ENCODE data around the gene MPPED1.

The MPPED1 gene

DNA sequence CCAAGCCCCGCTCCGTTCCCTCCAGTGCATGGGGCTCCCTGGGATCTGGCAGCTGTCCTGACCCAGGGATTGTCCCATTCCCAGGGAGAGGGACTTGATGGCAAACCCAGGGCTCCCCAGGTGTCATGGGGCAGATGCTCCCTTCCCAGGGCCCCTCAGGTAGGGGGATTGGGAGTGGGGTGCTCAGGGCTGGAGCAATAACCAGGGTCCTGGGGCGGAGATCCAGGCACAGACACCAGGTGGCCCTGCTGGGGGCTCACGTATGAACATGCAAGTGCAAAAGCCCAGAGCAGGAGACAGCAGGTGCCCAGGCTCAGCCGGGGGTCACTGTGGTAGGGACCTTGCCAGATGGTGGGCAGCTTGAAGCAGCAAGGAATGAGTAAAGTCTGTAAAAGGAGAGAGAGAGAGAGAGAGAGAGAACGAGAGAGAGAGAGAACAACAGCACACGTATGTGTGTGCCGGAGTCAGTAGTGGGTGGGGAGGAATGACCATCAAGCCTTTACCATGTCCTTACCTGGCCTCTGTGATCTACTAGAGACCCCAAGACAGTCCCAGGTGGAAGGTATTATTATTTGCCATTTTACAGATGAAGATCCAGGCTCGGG lies 19.3 kb upstream of the MPPED1 start:
- no peak overlapping the region for H3K4me3 ChIP-seq (ENCODE audit: low read depth, low read length)

DNA sequence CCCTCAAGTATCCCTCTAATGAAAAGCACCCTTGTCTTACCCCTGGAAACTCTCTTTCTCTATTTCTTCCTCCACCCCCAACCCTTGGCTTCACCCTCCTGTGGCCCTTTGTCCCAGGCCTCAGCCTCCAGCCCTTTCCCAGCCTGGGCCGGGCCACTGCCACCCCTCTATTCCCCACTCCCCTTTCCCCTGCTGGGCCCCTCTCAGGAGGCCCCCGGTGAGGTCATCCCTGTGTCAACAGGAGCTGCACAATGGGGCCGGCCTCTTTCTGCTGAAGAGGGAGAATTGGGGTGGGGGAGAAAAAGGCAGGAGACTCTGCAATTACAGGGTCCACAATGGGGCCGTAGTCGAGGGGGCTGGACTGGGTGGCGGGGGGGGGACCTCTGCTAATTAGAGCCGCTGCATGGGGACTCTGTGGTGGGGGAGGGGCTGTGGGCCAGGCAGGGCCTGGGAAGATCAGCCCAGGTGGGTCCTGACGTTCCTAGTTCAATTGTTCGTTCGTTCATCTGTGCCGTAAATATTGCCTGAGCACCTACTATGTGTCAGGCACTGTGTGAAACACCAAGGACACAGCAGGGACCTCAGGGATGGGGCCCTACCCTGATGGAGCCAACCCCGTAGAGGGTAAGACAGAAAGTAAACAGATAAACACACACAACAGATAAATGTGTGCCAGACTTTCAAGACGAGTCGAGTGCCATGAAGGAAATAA lies 18.5 kb upstream of the MPPED1 start:
- H3K4me3 ChIP-seq (ENCODE audit: low read depth, low read length): no peak overlapping the region

DNA sequence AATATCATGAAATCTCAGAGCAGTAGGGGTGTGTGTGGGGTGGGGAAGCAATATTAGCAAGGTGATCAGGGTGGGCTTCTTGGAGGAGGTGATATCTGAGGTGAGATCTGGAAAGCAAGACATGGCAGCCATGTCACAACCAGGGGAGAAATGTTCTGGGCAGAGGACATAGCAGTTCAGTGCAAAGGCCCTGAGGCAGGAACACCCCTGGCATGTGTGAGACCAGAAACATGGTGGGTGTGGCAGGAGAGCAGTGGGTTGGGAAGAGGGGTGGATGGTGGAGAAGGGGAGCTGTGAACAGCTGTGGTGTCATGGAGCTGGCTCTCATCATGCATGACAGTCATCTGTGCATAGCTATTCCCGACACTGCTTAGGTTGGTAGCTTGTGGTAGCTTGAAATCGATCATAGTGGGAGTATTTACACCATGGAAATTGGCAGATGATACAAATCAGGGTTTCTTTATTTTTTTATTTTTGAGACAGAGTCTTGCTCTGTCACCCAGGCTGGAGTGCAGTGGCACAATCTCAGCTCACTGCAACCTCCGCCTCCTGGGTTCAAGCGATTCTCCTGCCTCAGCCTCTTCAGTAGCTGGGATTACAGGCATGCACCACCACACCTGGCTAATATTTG lies 17.9 kb upstream of the MPPED1 start:
- H3K4me3 ChIP-seq (ENCODE audit: low read depth, low read length): no peak overlapping the region

DNA sequence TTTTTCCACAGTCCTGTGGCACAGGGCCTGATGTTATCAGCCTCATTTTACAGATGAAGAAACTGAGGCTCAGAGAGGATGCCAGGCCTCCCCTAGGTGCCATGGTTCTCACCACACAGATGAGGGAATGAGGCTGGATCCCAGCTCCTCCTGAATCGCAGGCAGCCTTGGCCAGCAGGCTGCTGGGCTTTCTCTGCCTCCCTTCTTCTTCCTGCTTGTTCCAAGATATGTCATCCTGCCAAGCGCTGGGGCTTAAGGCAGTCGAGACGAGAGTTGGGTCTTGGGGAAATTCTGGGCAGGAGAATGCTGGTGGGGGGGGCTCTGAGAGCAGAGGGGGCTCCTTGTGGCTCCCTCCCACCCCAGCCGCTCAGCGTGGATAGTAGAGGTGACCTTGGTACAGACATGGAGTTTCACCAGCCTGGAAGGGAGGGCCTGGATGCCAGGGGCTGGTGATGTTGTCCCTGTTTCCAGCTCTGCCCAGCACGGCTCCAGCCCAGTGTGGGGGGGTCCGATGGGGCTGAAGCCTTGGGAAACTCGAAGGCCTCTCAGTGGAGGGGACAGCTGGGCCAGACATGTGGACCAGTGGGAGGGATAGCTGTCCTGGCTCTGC lies 16.6 kb upstream of the MPPED1 start:
- no peak overlapping the region for H3K4me3 ChIP-seq (ENCODE audit: low read depth, low read length)

DNA sequence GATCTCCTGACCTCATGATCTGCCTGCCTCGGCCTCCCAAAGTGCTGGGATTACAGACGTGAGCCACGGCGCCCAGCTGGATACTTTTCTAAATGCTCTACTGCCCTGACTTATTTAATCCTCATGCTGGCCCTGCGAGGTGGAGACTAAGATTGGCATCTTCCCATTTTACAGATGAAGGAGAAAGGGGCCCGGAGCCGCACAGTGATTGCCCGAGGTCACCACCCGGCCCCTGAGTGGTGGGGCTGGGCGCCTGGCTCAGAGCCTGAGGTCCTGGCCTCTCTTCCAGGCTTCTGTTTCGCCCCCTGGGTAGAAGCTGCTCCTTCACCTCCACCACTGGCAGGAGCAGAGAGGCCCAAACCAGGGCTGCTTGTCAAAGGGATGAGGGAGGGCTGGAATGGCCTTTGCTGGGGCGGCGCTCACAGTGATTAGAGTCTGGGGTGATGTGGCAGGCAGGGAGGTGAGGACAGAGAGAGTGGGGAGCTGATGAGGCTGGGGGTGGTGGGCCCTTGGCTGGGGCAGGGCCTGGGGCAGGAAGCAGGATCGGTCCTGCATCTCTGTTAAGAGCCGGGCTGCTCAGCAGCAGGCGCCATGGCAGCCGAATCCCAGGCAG lies 15.4 kb upstream of the MPPED1 start:
- no peak overlapping the region for H3K4me3 ChIP-seq (ENCODE audit: low read depth, low read length)

DNA sequence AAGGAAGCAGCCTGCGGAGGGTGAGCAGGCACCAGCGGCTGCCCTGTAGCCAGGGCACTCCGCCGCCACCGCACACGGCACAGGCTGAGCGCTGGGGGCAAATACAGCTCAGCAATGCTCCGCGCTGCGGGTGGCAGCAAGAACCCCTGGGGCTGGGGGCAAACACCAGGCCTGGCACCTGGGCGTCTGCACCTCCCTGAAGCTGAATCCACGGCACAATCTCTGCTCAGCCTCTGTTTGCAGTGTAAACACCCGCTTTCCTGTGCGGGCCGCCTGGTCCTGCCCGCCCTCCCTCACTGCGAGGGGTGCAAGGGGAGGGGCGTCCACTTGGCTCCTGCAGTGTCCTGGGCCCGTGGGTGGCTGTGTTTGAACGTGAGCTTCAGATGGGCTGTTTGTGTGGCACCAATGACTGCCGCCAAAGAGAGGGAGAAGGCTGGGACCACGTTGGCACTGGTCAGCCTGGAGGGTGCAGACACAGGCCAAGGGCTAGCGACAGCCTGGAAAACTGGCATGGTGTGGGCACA lies 14.8 kb upstream of the MPPED1 start:
- H3K4me3 ChIP-seq (ENCODE audit: low read depth, low read length): no peak overlapping the region

DNA sequence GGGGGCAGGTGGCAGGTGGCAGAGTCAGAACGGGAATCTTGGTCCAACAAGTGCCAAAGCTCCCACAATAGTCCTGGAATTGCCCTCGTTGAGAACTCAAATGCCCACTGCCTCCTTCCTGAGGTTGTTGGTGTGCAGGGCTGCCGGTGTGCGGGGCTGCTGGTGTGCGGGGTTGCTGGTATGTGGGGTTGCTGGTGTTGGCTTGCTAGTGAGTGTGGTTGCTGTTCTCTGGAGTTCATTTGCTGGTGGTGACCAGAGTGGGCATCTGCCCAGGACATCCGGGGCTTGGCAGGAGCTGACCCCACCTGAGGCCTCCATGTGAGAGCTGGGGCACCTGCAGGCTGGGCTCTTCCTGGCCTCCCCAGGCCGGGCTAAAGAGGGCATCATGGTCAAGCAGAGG lies 14.0 kb upstream of the MPPED1 start:
- no peak overlapping the region for H3K4me3 ChIP-seq (ENCODE audit: low read depth, low read length)

DNA sequence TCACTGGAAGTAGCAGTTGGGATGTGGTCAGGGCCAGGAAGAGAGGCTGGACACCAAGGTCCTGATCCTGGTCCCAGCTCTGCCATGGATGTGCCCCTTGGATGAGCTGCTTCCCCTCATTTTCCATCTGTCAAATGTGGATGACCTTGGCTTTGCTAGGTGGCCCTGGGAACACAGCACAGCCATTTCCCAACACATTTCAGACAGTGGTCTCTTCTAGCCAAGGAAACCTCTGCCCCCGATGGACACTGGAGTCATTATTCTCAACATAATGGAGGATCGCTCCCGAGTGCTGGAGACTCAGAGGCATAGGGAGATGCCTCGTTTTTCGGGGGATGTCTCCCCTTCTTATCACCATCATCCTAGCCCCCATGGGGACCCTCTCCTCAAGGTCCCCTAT lies 13.6 kb upstream of the MPPED1 start:
- H3K4me3 ChIP-seq (ENCODE audit: low read depth, low read length): no peak overlapping the region

DNA sequence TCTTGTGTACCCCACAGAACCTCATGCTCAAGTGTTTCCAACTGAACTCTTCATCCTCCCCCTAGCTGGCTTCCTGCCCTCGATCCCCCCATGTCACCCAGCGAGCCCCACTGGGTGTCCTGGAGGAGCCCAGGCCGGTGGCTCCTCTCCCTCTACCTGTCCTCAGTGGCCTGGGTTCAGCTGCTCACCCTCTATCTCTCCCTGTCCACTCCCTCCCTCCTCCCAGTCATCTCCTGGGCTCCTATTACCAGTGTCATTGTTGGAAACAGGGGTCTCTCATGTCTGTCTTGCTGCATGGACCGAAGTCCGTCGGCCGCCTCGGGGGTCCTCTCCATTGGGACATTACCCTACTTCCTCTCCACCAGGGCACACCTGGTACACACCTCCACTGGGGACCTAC lies 12.9 kb upstream of the MPPED1 start:
- H3K4me3 ChIP-seq (ENCODE audit: low read depth, low read length): no peak overlapping the region

DNA sequence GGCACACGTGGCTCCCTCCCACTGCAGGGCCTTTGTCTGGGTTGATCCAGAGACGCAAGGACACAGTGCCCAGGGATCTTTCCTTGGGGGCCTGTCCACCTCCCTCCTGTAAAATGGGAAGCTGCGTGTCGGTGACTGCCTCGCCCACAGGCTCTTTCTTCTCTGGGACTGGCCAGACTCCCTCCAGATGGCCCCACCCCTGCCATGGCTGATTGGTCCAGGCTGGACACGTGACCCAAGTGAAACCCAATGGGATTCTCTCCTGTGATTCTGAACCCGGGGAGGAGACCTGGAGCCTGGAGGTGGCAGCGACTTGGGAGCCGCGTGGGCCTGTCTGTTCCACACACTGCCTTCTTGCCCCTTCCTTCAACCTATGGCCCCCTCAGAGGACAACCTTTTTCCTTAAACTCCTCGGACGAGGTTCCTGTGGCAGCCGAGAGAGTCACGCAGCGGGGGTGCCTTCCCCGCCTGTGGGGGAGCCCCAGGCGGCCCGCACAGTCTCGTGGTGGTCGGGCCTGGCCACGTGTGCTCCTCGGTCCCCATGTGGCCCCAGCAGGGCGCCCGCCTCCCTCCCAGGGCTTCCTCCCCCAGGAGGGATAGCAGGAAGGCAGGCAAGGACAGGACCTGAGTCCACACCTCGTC lies 12.4 kb upstream of the MPPED1 start:
- H3K4me3 ChIP-seq (ENCODE audit: low read depth, low read length): no peak overlapping the region

DNA sequence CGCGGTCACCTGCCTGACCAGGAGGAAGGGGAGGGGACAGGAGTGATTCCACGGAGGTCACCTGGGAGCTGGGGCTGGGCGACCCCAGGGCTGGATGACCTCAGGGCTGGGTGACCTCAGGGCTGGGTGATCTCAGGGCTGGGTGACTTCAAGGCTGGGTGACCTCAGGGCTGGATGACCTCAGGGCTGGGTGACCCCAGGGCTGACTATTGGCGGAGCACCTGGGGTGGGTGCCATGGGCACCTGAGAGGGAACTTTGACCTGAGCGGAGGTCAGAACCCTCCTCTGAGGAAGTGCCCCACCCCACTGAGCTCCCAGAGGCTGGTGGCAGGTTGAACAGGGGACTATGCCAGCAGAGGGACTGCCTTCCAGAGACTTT lies 11.8 kb upstream of the MPPED1 start:
- no peak overlapping the region for H3K4me3 ChIP-seq (ENCODE audit: low read depth, low read length)

DNA sequence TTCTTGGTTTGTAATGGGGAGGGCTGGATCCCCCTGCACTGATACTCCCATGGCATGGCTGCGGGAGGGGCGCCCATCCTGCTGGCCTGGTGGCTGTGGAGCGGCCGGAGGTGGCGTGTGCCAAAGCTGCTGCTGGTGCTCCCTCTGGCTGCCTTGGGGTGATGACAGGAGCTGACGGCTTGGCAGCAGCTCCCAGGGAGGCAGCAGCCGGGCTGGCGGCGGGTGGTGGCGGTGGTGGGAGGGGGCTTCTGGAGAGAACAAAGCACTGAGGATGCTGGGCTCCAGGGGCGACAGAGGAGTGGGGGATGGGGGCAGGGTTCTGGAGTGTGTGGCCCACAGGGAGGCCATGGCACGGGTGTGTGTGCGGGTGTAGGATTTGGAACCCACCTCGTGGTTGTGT lies 11.4 kb upstream of the MPPED1 start:
- H3K4me3 ChIP-seq (ENCODE audit: low read depth, low read length): no peak overlapping the region

DNA sequence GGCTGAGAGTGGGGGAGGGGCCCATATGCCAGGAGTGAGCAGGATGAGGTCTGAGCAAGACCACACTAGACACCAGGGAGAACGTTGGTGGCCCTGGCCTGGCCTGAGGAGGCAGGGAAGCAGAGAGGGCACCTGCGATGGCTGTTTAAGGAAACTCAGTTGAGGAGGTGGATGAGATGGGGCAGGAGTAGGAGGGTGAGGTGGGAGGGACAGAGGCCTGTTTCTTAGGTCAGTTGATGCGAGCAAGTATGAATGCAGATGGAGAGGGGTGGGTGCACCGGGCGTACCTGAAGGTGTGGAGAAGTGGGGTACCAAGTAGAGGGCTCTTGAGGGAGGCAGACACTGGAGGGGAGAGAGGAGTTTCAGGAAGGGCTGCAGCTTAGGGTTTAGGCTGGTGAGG lies 10.6 kb upstream of the MPPED1 start:
- H3K4me3 ChIP-seq (ENCODE audit: low read depth, low read length): no peak overlapping the region

DNA sequence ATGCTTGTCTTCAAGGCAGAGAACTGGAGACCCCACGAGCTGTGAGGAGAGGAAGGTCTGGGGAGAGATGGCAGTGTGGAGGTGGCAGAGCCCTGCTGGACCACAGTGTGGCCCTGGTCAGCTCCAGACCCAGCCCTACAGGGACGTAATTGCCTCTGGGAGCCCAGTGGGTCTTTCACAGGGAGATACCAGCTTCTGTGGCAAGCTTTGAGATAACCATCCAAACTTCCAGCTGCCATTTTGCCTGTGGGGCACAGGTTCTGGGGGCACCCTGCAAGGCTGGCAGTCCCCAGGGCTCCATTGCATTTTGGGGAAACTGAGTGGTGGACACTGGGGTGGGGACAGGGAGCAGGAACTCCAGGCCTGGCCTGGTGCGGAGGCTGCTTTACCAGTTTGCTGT lies 10.2 kb upstream of the MPPED1 start:
- no peak overlapping the region for H3K4me3 ChIP-seq (ENCODE audit: low read depth, low read length)

DNA sequence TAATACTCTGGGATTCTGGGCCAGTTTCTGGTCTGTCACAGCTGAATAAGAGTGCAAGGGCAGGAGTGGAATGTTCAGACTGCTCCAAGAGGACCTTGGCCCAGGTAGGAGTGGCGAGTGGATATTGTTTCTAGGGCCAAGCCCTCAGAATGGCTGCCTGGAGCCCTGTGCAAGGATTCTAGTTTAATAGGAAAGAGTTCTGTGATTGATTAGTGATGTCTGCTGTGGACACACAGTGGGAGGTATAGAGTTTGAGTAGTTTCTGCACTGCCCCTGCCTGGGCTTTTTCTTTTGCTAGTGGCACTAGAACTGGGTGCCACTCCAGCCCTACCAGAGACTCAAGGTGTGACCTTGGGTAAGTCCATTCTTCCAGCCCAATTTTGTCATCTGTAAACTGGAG lies 9.7 kb upstream of the MPPED1 start:
- no peak overlapping the region for H3K4me3 ChIP-seq (ENCODE audit: low read depth, low read length)

DNA sequence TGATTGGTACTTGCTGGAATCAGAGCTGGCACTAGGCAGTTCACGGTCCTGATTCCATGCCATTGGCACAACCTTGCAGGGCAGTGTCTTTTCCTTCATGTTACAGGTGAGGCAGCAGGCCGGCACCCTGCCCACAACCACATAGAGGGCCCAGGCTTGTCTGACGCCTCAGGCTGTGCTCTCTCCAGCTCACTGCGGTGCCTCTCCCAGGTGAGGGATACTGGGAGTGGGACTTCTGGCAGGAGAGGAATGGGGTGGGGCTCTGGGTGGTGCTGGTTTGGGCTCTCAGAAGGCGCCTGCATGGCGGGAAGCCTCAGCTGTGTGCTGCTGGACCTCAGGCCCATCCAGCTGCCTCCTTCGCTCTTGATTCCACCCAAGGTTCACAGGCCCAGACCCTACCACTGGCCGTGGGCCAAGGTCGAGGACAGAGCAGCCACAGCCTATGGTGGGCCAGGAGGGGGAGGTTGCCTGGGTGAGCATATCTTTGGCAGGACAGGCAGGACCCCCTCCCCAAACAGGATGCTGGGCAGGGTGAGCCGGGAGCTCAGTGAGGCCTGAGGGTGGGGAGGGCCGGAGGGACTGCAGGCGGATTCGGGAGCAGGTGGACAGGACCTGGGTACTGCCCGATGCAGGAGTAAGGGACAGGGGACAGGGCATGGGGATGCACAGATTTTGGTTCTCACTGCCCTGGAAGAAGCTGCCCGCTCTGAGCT lies 7.0 kb upstream of the MPPED1 start:
- no peak overlapping the region for H3K4me3 ChIP-seq (ENCODE audit: low read depth, low read length)

DNA sequence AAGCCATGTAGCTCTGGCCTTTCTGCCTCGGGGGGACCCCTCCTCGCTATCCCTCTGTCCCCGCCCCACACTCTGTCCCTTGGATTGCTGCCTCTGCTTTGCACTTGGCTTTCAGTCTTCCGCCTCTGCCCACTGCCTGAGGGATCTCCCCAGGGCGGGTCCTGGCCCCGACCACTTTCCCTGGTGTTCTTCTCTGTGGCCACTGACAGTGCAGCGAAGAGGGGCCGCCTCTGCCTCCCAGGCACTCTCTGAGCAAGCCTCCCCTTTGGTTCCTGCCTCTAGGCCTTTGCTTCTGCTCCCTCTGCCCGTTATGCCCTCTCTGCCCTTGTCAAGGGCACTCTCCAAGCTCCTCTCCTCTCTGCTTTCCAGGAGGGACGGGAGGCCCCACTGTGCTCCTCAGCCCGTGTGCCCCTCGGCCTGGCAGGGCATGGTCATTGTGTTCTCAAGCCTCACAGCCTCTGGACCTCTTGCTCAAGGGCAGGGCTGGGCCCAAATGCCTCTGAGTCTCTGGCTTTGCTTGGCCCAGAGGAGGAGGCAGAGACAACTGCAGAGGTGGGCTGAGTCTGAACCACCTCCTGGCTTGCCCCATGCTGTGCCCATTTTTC lies 5.5 kb upstream of the MPPED1 start:
- no peak overlapping the region for H3K4me3 ChIP-seq (ENCODE audit: low read depth, low read length)

DNA sequence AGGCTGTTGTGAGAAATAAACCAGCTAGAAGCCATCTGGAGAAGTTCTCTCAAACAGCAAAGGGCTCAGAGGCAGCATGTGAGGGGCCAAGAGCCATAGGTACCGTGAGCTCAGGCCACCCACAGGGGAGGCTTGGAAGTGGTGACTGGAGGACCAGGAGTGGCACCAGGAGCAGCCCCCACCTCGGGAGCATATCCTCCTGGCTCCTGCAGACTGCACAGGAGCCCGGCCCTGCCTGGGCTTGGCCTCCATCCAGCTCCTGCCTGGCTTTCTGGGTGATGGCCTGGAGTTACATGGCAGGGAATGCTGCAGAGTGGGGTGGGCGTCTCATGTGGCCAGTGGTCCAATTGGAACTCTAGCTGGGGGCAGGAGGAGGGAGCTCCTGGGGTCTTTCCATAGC lies 4.2 kb upstream of the MPPED1 start:
- no peak overlapping the region for H3K4me3 ChIP-seq (ENCODE audit: low read depth, low read length)

DNA sequence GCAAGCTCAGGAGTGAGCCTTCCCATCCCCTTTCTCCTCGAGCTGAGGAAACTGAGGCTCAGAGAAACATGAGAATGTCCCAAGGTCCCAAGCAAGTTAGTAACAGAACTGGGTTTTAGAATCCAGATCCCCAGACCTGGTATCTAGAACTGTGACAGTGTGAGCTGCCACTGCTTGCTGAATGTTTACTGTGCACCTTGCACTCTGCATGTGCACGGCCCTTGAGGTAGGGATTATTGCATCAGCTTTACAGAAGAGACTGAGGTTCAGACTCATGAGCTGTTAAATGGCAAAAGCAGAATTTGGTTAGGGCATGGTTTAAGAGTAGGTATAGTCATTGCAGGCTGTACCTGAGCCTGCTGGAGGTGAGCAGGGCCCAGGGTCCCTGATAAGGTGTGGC lies 3.8 kb upstream of the MPPED1 start:
- H3K4me3 ChIP-seq (ENCODE audit: low read depth, low read length): no peak overlapping the region

DNA sequence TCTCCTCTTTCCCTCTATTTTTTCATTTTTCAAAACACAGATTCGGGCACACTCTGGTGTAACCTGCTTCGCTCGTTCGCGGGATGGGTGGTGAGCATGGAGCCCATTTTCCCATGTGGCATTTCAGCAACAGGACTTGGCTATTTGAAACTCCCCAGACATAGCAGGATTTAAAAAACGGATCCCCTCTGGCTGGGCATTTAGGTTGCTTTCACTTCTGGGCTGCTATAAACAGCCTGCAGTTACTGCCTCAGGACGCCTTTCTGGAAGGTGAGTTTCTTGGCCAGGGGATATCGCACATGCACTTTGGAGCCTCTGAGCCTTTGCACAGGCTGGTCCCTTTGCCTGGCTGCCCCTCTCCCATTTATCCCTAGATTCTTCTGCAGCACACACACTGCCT lies 2.8 kb upstream of the MPPED1 start:
- H3K4me3 ChIP-seq (ENCODE audit: low read depth, low read length): no peak overlapping the region

Data from iPS-11a (cell line).